HL-60 (cell line): ENCODE measurements around the gene SPTB.

Experiments
- DNase-seq, 2 experiments: peaks; one replicate each; pipeline ENCODE4 v3.0.0-alpha.2; 2010 to 2020; ENCODE audit warnings: low read depth in 1 of 2, low spot score in 1 of 2
- H3K27ac ChIP-seq: fragments of 250-450 bp; sonication (Bioruptor Pico); replicated peaks from 2 replicates; pipeline ENCODE4 v1.5.1; 2020; ENCODE audit warnings: mild to moderate bottlenecking, moderate library complexity
- H3K27me3 ChIP-seq: fragments of 250-450 bp; sonication (Bioruptor Pico); 2 replicates; pipeline ENCODE4 v1.5.1; 2021; ENCODE audit warnings: mild to moderate bottlenecking, moderate library complexity; ENCODE audit not compliant: insufficient read depth, poor library complexity, severe bottlenecking
- H3K4me3 ChIP-seq: replicated peaks from 2 replicates; pipeline ENCODE4 v1.5.1; 2011; ENCODE audit warnings: mild to moderate bottlenecking, control low read depth, low read length; ENCODE audit not compliant: insufficient read depth
- GABPA ChIP-seq: IDR thresholded peaks from 2 replicates; pipeline ENCODE4 v1.6.1; 2012; ENCODE audit warnings: low read depth
- POLR2AphosphoS5 ChIP-seq: IDR thresholded peaks from 2 replicates; pipeline ENCODE4 v1.6.1; 2012; ENCODE audit warnings: low read depth
- SPI1 ChIP-seq: IDR thresholded peaks from 2 replicates; pipeline ENCODE4 v1.6.1; 2012; ENCODE audit warnings: low read depth, mild to moderate bottlenecking, borderline replicate concordance
- TF ChIP-seq, protein P1 (sequence below): IDR thresholded peaks from 2 replicates; pipeline ENCODE4 v1.6.1; 2012; ENCODE audit warnings: low read depth; ENCODE audit not compliant: insufficient replicate concordance
- TF ChIP-seq, protein P2 (sequence below): IDR thresholded peaks from one replicate; pipeline ENCODE4 v1.5.1; 2011; ENCODE audit warnings: low read length, control low read depth, inconsistent platforms; ENCODE audit not compliant: insufficient read depth

SPTB gene

DNA sequence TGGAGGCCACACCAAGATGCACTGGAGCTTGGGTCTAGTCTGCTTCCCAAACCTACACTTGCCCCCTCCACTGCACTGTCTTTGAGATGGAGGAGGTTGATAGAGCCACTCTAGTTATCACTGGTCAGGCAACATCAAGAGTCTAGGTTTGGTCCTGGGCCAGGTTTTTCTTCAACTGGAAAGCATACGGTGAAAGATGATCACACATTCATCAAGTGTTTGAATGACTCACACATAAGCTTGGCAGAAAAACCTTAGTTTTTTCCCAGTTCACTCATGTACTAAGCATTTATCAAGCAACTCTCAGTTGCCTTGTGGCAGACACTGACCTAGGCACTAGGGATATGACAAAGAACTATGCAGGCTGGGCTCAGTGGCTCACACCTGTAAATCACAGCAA, 91.0 kb downstream of the SPTB start:
- Histone ChIP-seq H3K27me3 (no peaks in the 10 kb centered on the region), H3K4me3 (no peak overlapping the region), H3K27ac (no peak overlapping the region)
- TF ChIP-seq, protein P1, sequence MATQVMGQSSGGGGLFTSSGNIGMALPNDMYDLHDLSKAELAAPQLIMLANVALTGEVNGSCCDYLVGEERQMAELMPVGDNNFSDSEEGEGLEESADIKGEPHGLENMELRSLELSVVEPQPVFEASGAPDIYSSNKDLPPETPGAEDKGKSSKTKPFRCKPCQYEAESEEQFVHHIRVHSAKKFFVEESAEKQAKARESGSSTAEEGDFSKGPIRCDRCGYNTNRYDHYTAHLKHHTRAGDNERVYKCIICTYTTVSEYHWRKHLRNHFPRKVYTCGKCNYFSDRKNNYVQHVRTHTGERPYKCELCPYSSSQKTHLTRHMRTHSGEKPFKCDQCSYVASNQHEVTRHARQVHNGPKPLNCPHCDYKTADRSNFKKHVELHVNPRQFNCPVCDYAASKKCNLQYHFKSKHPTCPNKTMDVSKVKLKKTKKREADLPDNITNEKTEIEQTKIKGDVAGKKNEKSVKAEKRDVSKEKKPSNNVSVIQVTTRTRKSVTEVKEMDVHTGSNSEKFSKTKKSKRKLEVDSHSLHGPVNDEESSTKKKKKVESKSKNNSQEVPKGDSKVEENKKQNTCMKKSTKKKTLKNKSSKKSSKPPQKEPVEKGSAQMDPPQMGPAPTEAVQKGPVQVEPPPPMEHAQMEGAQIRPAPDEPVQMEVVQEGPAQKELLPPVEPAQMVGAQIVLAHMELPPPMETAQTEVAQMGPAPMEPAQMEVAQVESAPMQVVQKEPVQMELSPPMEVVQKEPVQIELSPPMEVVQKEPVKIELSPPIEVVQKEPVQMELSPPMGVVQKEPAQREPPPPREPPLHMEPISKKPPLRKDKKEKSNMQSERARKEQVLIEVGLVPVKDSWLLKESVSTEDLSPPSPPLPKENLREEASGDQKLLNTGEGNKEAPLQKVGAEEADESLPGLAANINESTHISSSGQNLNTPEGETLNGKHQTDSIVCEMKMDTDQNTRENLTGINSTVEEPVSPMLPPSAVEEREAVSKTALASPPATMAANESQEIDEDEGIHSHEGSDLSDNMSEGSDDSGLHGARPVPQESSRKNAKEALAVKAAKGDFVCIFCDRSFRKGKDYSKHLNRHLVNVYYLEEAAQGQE: no peak
- TF ChIP-seq, protein P2, sequence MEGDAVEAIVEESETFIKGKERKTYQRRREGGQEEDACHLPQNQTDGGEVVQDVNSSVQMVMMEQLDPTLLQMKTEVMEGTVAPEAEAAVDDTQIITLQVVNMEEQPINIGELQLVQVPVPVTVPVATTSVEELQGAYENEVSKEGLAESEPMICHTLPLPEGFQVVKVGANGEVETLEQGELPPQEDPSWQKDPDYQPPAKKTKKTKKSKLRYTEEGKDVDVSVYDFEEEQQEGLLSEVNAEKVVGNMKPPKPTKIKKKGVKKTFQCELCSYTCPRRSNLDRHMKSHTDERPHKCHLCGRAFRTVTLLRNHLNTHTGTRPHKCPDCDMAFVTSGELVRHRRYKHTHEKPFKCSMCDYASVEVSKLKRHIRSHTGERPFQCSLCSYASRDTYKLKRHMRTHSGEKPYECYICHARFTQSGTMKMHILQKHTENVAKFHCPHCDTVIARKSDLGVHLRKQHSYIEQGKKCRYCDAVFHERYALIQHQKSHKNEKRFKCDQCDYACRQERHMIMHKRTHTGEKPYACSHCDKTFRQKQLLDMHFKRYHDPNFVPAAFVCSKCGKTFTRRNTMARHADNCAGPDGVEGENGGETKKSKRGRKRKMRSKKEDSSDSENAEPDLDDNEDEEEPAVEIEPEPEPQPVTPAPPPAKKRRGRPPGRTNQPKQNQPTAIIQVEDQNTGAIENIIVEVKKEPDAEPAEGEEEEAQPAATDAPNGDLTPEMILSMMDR: no peak
- TF ChIP-seq GABPA (no peak), SPI1 (no peak), POLR2AphosphoS5 (no peak)
- DNase-seq: no peak

DNA sequence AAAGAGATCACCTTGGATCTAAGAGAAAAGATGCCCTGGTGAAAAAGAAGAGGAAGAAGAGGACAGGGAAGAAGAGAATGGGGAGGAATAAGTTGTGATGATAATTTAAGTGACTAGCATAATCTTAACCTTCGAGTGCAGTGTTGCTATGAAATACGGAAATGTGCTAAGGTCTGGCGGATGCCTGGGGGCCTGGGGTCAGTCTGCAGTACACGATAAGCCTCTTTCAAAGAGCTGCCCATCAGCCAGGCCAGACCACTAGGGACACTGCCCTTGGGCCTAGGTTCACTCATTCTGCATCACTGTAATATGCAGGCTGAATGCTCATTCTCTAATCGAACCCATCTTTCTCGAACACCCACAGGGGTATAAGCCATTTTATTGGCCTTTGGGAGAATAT, 92.1 kb downstream of the SPTB start:
- no peaks in the 10 kb centered on the region for H3K27me3 ChIP-seq
- TF ChIP-seq GABPA (no peak), POLR2AphosphoS5 (no peak), SPI1 (no peak)
- TF ChIP-seq, protein P2: no peak
- TF ChIP-seq, protein P1: no peak
- no peak overlapping the region for H3K4me3 ChIP-seq
- no peak for DNase-seq
- H3K27ac ChIP-seq: no peak overlapping the region

DNA sequence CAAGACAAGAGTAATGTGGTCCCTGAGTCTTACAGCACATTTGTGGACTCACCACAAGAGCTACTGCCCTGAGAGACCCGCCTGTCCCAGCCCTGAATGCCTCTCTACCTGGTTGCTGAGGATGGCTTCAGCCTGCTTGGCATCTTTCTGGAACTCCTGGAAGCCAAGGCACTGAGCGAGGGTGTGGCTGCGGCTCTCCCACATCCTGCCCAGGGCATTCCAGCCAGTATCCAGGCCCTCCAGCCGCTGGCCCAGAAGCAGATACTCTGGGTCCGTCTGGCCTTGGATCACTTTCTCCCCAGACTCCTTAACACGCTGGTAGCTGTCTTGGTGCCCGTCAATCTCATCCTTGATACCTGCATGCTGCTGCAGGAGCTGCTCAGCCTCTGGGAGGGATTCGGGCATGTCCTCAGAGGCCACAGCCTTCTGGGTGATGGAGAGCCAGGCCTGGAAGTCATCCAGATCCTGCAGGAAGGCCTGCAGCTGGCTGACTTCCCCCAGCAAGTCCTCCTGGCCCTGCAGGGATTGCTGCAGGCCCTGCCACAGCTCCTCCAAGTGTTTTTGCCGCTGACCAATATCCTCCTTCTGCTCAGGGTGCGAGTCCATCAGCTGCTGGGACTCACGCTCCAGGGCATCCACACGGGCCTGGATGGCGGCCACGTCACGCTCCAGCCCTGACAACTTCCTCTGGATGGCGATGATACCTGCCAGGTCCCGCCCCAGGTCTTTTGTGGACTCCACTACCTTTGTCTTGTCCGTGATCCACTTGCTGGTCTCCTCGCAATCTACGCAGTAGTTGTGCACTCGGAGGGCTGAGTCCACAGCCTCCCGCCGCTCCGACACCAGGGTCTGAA, 93.2 kb downstream of the SPTB start:
- no peak for DNase-seq
- no peaks in the 10 kb centered on the region for H3K27me3 ChIP-seq
- TF ChIP-seq SPI1 (no peak), POLR2AphosphoS5 (no peak), GABPA (no peak)
- TF ChIP-seq, protein P1: no peak
- TF ChIP-seq, protein P2: no peak
- H3K27ac ChIP-seq: no peak overlapping the region
- no peak overlapping the region for H3K4me3 ChIP-seq
